K562 (cell line): ENCODE data around the gene OLIG3. TPM values are rescaled to one million over a fixed set of nuclear protein-coding genes. Genes with fewer than 3 reads are reported as not detected.

Source experiments
- ATAC-seq: fragments of 200-7000 bp; cut with Tn5 transposase; 3 replicates; pipeline ENCODE4 v1.9.1; 2020; ENCODE audit warnings: moderate library complexity
- BruUV-seq: library from RNA; stranded (reverse); fragments of 400-500 nt; replicated peaks from 2 replicates; lab custom pipeline; 2021; lab: Mats Ljungman, UMichigan
- CTCF ChIA-PET: fragments of 300-600 bp; formaldehyde crosslinking; extraction: SDS; loops from one replicate; lab custom pipeline; 2021; ENCODE audit warnings: low intra/inter-chr PET ratio; lab: Yijun Ruan, JAX
- POLR2A ChIA-PET: fragments of 300-600, 350-650 bp; sonication (Branson Sonifier 250); formaldehyde crosslinking; extraction: SDS; loops from one replicate; lab custom pipeline; 2021; ENCODE audit warnings: antibody characterized with exemption, inconsistent platforms; lab: Yijun Ruan, JAX
- DNase-seq, 4 experiments: peaks; one replicate each; pipeline versions ENCODE4 v3.0.0 to v3.0.0-alpha.2; 2011 to 2018; ENCODE audit warnings: low spot score in 3 of 4, mixed read lengths in 3 of 4; ENCODE audit errors: extremely low read depth in 1 of 4
- FAIRE-seq: peaks from 2 replicates; lab custom pipeline; 2011; peaks lifted over from hg19 to GRCh38; lab: Jason Lieb, UNC
- H2AFZ ChIP-seq: 2 replicates; pipeline ENCODE4 v1.6.0; 2011; ENCODE audit warnings: low read depth, low read length, control low read depth, inconsistent platforms
- H3K27ac ChIP-seq: fragments of 200-600 bp; 3 replicates; pipeline ENCODE4 v1.8.0; 2011; ENCODE audit warnings: low read depth, mild to moderate bottlenecking, control low read depth, inconsistent platforms, low read length, moderate library complexity, mixed read lengths; ENCODE audit errors: extremely low read depth
- H3K27me3 ChIP-seq, 2 experiments: fragments of 300-600 bp in 1 of 2; 2 replicates in 1 of 2; 3 replicates in 1 of 2; pipeline versions ENCODE4 v1.6.0 to v1.8.0; 2011; ENCODE audit warnings: inconsistent platforms in 2 of 2, low read length in 2 of 2, mild to moderate bottlenecking in 1 of 2, mixed read lengths in 1 of 2, moderate library complexity in 1 of 2; ENCODE audit not compliant: control insufficient read depth in 2 of 2, insufficient read depth in 2 of 2
- H3K36me3 ChIP-seq: fragments of 300-600 bp; 3 replicates; pipeline ENCODE4 v1.8.0; 2011; ENCODE audit warnings: mild to moderate bottlenecking, low read length, inconsistent platforms; ENCODE audit not compliant: control insufficient read depth, insufficient read depth
- H3K4me1 ChIP-seq, 2 experiments: fragments of 200-600 bp in 1 of 2; replicated peaks in 1 of 2; 2 replicates in 1 of 2; 3 replicates in 1 of 2; pipeline versions ENCODE4 v1.5.1 to v1.8.0; 2011; ENCODE audit warnings: inconsistent platforms in 2 of 2, low read length in 2 of 2, mild to moderate bottlenecking in 1 of 2, mixed read lengths in 1 of 2, moderate library complexity in 1 of 2; ENCODE audit not compliant: control insufficient read depth in 2 of 2, insufficient read depth in 2 of 2
- H3K4me2 ChIP-seq: 2 replicates; pipeline ENCODE4 v1.6.1; 2011; ENCODE audit warnings: low read length, control low read depth, inconsistent platforms, mixed read lengths; ENCODE audit not compliant: insufficient read depth
- H3K4me3 ChIP-seq: fragments of 200-600 bp; sonication (generic), shearing (Covaris generic); 2 replicates; pipeline ENCODE4 v1.5.1; 2016; ENCODE audit warnings: control low read depth, inconsistent platforms
- H3K79me2 ChIP-seq: fragments of 200-600 bp; 3 replicates; pipeline ENCODE4 v1.8.0; 2011; ENCODE audit warnings: low read length, inconsistent platforms; ENCODE audit not compliant: control insufficient read depth, insufficient read depth
- H3K9ac ChIP-seq, 2 experiments: 2 replicates each; pipeline versions ENCODE4 v1.6.0 to v1.6.1; 2011; ENCODE audit warnings: low read depth in 2 of 2, low read length in 2 of 2, control low read depth in 1 of 2, inconsistent platforms in 1 of 2, mild to moderate bottlenecking in 1 of 2, mixed read lengths in 1 of 2; ENCODE audit not compliant: insufficient read depth in 1 of 2
- H3K9me1 ChIP-seq: one replicate; pipeline ENCODE4 v1.6.0; 2011; ENCODE audit warnings: inconsistent platforms, mild to moderate bottlenecking, low read length, moderate library complexity; ENCODE audit not compliant: control insufficient read depth, insufficient read depth
- H3K9me3 ChIP-seq: replicated peaks from 2 replicates; pipeline ENCODE4 v1.5.1; 2011; ENCODE audit warnings: low read depth, low read length, inconsistent platforms; ENCODE audit not compliant: control insufficient read depth, insufficient read depth
- H4K20me1 ChIP-seq: replicated peaks from 2 replicates; pipeline ENCODE4 v1.6.1; 2011; ENCODE audit warnings: low read length, inconsistent platforms, mixed read lengths; ENCODE audit not compliant: control insufficient read depth, insufficient read depth
- CREB5 ChIP-seq: fragments of 250-450 bp; sonication (Bioruptor Pico); IDR thresholded peaks from 2 replicates; pipeline ENCODE4 v1.5.0; 2020; ENCODE audit warnings: mild to moderate bottlenecking
- MCM5 ChIP-seq: fragments of 450-650 bp; IDR thresholded peaks from 2 replicates; pipeline ENCODE4 v1.6.1; 2016; ENCODE audit warnings: low read depth
- STAT6 ChIP-seq: sonication (generic); formaldehyde crosslinking; IDR thresholded peaks from 2 replicates; pipeline ENCODE4 v1.8.1; 2023; ENCODE audit warnings: mild to moderate bottlenecking, missing genetic modification reagents
- WGBS: fragments of 100-300 bp; shearing (Covaris generic); methylation state at CpG from one replicate; pipeline ENCODE4 v1.1.6; 2016; ENCODE audit warnings: low coverage, mixed read lengths; ENCODE audit not compliant: insufficient coverage; ENCODE audit errors: missing lambda C conversion rate; 5-methylcytosine and 5-hydroxymethylcytosine counted together
- in situ Hi-C: fragments of 300-500 bp; cut with MboI; formaldehyde crosslinking; loops from 4 replicates; pipeline ENCODE4 v1.15.0; 2018; ENCODE audit warnings: inconsistent platforms, mixed read lengths
- intact Hi-C: fragments of 100-400 bp; cut with micrococcal nuclease; formaldehyde crosslinking; loops from 2 replicates; pipeline ENCODE4 v1.14.2; 2022
- polyA plus RNA-seq, 8 experiments: library from polyadenylated mRNA; depleted of rRNA in 4 of 8; stranded (reverse) in 5 of 8; unstranded in 3 of 8; fragments of >200 nt; fragmentation: Nextera tagmentation in 2 of 8; fragmentation: Illumina TruSeq in 1 of 8; extraction: Ambion mirVana in 2 of 8; extraction: Trizol in 1 of 8; gene quantifications; 2 replicates each; pipeline versions ENCODE4 v1.2.1 to v1.2.3, GENCODE V29; 2011 to 2014; ENCODE audit warnings: inconsistent platforms in 1 of 8, missing spikeins in 1 of 8
- total RNA-seq, 7 experiments: library from RNA; depleted of rRNA in 6 of 7; stranded (reverse); fragments of >200 nt in 6 of 7; fragmentation: Illumina TruSeq in 2 of 7; extraction: Trizol in 2 of 7; gene quantifications; 2 replicates each; pipeline versions ENCODE4 v1.2.1 to v1.2.3, GENCODE V29; 2011 to 2021; ENCODE audit warnings: low replicate concordance in 1 of 7

The OLIG3 gene
- total and polyA plus RNA-seq, 9 of the 15 experiments (the other 6 are each of a cell fraction or from before 2014, with no cell fraction given), result not detected

- Histone ChIP-seq H3K9me3 (no peaks in the 10 kb centered on the region), H3K4me2 (no peak overlapping the region), H3K9ac (no peak overlapping the region), H3K79me2 (no peaks in the 10 kb centered on the region), H3K4me1 (peaks cover 0 to 10% of the 10 kb centered on the region in 2 experiments; a peak in 1 of 5 replicates), H3K36me3 (no peaks in the 10 kb centered on the region), H2AFZ (no peak overlapping the region), H3K27ac (no peak overlapping the region), H3K4me3 (no peak overlapping the region), H4K20me1 (peaks cover 4% of the 10 kb centered on the region), H3K27me3 (peaks cover 55 to 61% of the 10 kb centered on the region in 2 experiments), H3K9me1 (no peaks in the 10 kb centered on the region)
- POLR2A ChIA-PET, result no interaction called here
- 8% methylated on average over 38 of the region's 47 CpGs for WGBS
- intact Hi-C loops, result loop anchor here (10.0 kb wide), 1 partner anchor 508 kb away; no protein-coding TSS in a partner anchor
- TF ChIP-seq CREB5 (CRISPR knock-in tag) (no peak), MCM5 (no peak), STAT6 (CRISPR knock-in tag) (no peak)
- CTCF ChIA-PET, result no interaction called here
- DNase-seq (no peak), ATAC-seq (no peak), FAIRE-seq (no peak)
- no TSS peak for BruUV-seq
- in situ Hi-C loops, result no loop called here
Measured at GRCh38 chr6:137496909-137497720, 2.9 kb upstream of the OLIG3 start.
